Uterus (tissue), 4 donors: ENCODE results near the gene DNAI1. TPM values are rescaled to one million over a fixed set of nuclear protein-coding genes. Genes with fewer than 3 reads are reported as not detected.

ENCODE experiments used
- DNase-seq, 2 donors: peaks; one replicate each; pipeline ENCODE4 v3.0.0-alpha.2; 2019 to 2020
- H3K27ac ChIP-seq, 2 donors: fragments of 200-600 bp; sonication (generic); 1 replicate in 1 of 2; 2 replicates in 1 of 2; pipeline ENCODE4 v1.5.1; 2016 to 2018
- H3K27me3 ChIP-seq, 2 donors: fragments of 200-600 bp; sonication (generic); one replicate each; pipeline ENCODE4 v1.5.1; 2018 to 2019; ENCODE audit warnings: control low read depth in 1 of 2
- H3K36me3 ChIP-seq, 2 donors: fragments of 200-600 bp; sonication (generic); one replicate each; pipeline ENCODE4 v1.5.1; 2019; ENCODE audit warnings: control low read depth in 1 of 2
- H3K4me1 ChIP-seq, 2 donors: fragments of 200-600 bp; sonication (generic); one replicate each; pipeline ENCODE4 v1.5.1; 2018 to 2019; ENCODE audit warnings: control low read depth in 1 of 2
- H3K4me3 ChIP-seq, 2 donors: fragments of 200-600 bp; sonication (generic); 1 replicate in 1 of 2; 2 replicates in 1 of 2; pipeline ENCODE4 v1.5.1; 2018 to 2019; ENCODE audit warnings: mild to moderate bottlenecking in 1 of 2
- H3K9me3 ChIP-seq, 2 donors: fragments of 200-600 bp; sonication (generic); one replicate each; pipeline ENCODE4 v1.5.1; 2019; ENCODE audit warnings: control low read depth in 1 of 2
- POLR2A ChIP-seq, 2 donors: fragments of 450-650 bp; IDR thresholded peaks; one replicate each; pipeline ENCODE4 v1.6.1; 2016; ENCODE audit warnings: antibody characterized with exemption in 2 of 2, mild to moderate bottlenecking in 1 of 2, moderate library complexity in 1 of 2
- intact Hi-C: fragments of 100-400 bp; cut with DNase I; formaldehyde crosslinking; loops from one replicate; pipeline ENCODE4 v1.15.1; 2023; ENCODE audit warnings: low total_unique reads
- total RNA-seq, 4 donors: library from RNA; depleted of rRNA in 3 of 4; stranded (reverse); fragments of >200 nt in 3 of 4; gene quantifications; one replicate each; pipeline versions ENCODE4 v1.1.0 to v1.2.4, GENCODE V29; 2014 to 2023
- TF ChIP-seq, protein P1 (sequence below), 4 experiments: fragments of 200-600 bp in 2 of 4; fragments of 450-650 bp in 2 of 4; sonication (generic) in 2 of 4; IDR thresholded peaks; one replicate each; pipeline ENCODE4 v1.5.1; 2016 to 2019; ENCODE audit warnings: antibody characterized with exemption in 4 of 4, mild to moderate bottlenecking in 2 of 4, moderate library complexity in 1 of 4
- donor health status: DM: yes; HTN: yes; CAD: no.

DNAI1 gene
- total RNA-seq, 4 donors from 2014 or later, result 0.95 to 3.8 TPM; not detected in 2

DNA sequence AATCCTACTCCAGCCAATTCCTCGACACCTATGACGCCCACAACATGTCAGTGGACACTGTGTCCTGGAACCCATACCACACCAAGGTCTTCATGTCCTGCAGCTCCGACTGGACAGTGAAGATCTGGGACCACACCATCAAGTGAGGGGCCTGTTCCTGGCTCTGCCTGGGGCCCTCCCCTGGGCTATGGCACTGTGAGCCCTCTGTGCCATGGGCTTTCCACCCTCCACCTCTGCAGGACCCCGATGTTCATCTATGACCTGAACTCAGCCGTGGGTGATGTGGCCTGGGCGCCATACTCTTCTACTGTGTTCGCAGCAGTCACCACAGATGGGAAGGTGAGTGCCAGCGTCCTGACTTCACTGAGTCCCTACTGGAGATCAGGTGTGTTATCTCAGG lies 55.8 kb downstream of the DNAI1 start:
- TF ChIP-seq, protein P1, sequence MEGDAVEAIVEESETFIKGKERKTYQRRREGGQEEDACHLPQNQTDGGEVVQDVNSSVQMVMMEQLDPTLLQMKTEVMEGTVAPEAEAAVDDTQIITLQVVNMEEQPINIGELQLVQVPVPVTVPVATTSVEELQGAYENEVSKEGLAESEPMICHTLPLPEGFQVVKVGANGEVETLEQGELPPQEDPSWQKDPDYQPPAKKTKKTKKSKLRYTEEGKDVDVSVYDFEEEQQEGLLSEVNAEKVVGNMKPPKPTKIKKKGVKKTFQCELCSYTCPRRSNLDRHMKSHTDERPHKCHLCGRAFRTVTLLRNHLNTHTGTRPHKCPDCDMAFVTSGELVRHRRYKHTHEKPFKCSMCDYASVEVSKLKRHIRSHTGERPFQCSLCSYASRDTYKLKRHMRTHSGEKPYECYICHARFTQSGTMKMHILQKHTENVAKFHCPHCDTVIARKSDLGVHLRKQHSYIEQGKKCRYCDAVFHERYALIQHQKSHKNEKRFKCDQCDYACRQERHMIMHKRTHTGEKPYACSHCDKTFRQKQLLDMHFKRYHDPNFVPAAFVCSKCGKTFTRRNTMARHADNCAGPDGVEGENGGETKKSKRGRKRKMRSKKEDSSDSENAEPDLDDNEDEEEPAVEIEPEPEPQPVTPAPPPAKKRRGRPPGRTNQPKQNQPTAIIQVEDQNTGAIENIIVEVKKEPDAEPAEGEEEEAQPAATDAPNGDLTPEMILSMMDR (IDR thresholded peaks at IDR 0.05), result no peak
- TF ChIP-seq POLR2A (IDR thresholded peaks at IDR 0.05), result no peak
- intact Hi-C loops, result no loop called here

DNA sequence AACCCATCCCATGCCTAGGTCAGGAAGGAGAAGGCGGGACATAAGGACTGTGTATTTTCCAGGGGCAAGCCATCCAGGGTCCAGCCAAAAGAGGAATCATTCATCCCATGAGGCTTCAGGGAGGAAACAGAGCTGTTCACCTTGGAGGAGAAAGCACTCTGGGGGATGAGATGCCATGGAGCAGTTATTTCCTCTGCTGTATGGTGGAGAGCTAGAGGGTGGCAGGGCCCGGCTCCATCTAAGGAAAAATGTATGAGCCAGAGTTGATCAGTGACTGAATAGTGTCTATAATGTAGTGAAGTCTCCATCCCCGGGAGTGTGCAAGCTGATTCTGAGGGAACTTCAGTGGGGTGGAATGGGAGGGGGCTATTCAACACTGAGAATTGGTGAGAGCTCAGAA lies 56.2 kb downstream of the DNAI1 start:
- Histone ChIP-seq H3K4me3 (no peak overlapping the region), H3K9me3 (no peaks in the 10 kb centered on the region), H3K27ac (no peak overlapping the region), H3K27me3 (no peaks in the 10 kb centered on the region), H3K36me3 (no peaks in the 10 kb centered on the region), H3K4me1 (no peaks in the 10 kb centered on the region)
- no peak for TF ChIP-seq POLR2A (IDR thresholded peaks at IDR 0.05)
- TF ChIP-seq, protein P1 (IDR thresholded peaks at IDR 0.05), result no peak
- intact Hi-C loops, result no loop called here
- no peak for DNase-seq

More for the DNA sequence above, 55.8 kb downstream of the DNAI1 start:
- H3K27ac ChIP-seq, result no peak overlapping the region
- no peak for DNase-seq
- H3K4me3 ChIP-seq, result no peak overlapping the region
- H3K9me3 ChIP-seq, result no peaks in the 10 kb centered on the region
- H3K36me3 ChIP-seq, result no peaks in the 10 kb centered on the region
- H3K4me1 ChIP-seq, result no peaks in the 10 kb centered on the region
- H3K27me3 ChIP-seq, result no peaks in the 10 kb centered on the region

DNA sequence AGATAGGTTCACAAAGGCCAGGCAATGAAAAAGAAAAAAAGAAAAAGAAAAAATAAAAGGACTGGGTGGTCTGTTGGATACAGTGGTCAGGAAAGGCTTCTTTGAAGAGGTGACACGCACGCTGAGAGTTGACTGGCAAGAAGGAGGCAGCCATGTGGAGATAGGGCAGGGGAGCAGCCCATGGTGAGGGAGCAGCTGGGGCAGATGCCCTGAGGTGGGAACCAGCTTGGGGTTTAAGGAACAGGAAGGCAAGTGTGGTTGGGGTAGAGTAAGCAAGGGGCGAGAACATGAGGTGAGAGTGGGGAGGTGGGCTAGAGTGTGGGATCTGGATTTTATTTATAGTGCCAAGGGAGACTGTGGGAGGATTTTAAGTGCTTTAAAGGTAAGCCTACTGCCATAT lies 57.4 kb downstream of the DNAI1 start:
- no peak for DNase-seq
- Histone ChIP-seq H3K9me3 (no peaks in the 10 kb centered on the region), H3K27ac (no peak overlapping the region), H3K27me3 (no peaks in the 10 kb centered on the region), H3K4me1 (no peaks in the 10 kb centered on the region), H3K36me3 (no peaks in the 10 kb centered on the region), H3K4me3 (no peak overlapping the region)
- TF ChIP-seq POLR2A (IDR thresholded peaks at IDR 0.05), result no peak
- TF ChIP-seq, protein P1 (IDR thresholded peaks at IDR 0.05), result no peak
- intact Hi-C loops, result no loop called here

DNA sequence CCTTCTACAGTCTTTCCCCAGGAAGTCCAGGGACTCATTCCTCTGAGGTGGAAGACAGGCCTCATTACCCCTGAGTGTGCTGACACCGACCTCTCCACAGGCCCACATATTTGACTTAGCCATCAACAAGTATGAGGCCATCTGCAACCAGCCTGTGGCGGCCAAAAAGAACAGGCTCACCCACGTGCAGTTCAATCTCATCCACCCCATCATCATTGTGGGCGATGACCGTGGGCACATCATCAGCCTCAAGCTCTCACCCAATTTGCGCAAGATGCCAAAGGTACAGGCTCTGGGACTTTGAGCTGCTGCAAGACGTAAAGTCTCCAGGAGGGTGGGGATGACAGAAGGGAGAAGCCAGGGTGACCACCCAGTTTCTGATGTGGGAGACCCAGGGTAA lies 58.6 kb downstream of the DNAI1 start:
- Histone ChIP-seq H3K36me3 (no peaks in the 10 kb centered on the region), H3K9me3 (no peaks in the 10 kb centered on the region), H3K4me1 (no peaks in the 10 kb centered on the region), H3K27ac (no peak overlapping the region), H3K4me3 (no peak overlapping the region), H3K27me3 (no peaks in the 10 kb centered on the region)
- intact Hi-C loops, result no loop called here
- DNase-seq, result no peak
- TF ChIP-seq, protein P1 (IDR thresholded peaks at IDR 0.05), result no peak
- TF ChIP-seq POLR2A (IDR thresholded peaks at IDR 0.05), result no peak

DNA sequence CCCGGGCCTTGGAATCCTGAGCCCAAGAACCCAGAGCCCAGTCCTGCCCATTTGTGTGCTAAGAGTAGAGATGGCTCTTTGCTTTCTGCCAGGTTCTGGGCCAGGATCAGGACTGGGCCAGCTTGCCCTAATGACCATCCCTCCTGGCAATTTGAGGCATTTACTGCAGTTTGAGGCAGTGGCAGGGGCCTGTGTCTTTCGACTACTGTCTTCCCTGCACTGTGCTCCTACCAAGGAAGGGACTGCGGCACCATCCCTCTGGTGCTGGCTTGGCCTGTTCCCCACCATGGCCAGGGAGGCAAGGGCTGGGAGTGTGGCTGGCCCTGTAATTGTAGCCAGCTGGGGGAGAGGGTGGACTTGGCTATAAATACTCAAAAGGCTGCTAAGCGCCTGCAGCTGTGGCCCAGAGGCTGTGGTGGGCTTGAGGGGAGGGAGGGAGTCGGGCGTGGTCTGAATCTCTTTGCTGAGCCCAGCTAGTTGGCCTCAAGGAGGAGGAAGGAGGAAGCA lies 59.6 kb downstream of the DNAI1 start:
- H3K4me3 ChIP-seq, result no peak overlapping the region
- H3K4me1 ChIP-seq, result no peaks in the 10 kb centered on the region
- TF ChIP-seq, protein P1 (IDR thresholded peaks at IDR 0.05), result no peak
- TF ChIP-seq POLR2A (IDR thresholded peaks at IDR 0.05), result no peak
- intact Hi-C loops, result no loop called here
- no peaks in the 10 kb centered on the region for H3K27me3 ChIP-seq
- no peaks in the 10 kb centered on the region for H3K9me3 ChIP-seq
- DNase-seq, result no peak
- no peak overlapping the region for H3K27ac ChIP-seq
- H3K36me3 ChIP-seq, result no peaks in the 10 kb centered on the region
